ENCODE data around the gene NEUROD2.

NEUROD2 gene

DNA sequence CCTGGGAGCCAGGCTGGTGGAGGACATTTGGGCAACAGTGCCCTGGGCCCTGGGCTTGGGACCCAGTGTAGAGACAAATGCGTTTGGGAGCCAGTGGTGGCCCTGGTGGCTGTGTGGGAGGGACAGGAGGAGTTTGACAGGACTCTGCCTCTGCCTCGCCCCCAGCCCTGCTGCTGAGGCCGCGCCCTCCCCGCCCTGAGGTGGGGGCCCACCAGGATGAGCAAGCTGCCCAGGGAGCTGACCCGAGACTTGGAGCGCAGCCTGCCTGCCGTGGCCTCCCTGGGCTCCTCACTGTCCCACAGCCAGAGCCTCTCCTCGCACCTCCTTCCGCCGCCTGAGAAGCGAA lies 45.6 kb upstream of the NEUROD2 start:
- Histone ChIP-seq H4K20me1 (ENCODE audit: insufficient read depth, low read length) (no peaks in the 10 kb centered on the region), H3K9ac (ENCODE audit: low read length) (no peak overlapping the region), H3K36me3 (replicated peaks; ENCODE audit: insufficient read depth, low read length) (no peaks in the 10 kb centered on the region), H3K4me2 (ENCODE audit: low read depth, low read length) (no peak overlapping the region), H3K79me2 (ENCODE audit: low read length) (peaks cover 10% of the 10 kb centered on the region; the same call in 1 of the 2 replicates), H3K27ac (ENCODE audit: low read length) (no peak overlapping the region), H3F3A (ENCODE audit: insufficient read depth, low read length) (no peaks in the 10 kb centered on the region), H3K9me3 (replicated peaks; ENCODE audit: insufficient read depth, low read length) (no peaks in the 10 kb centered on the region), H3K27me3 (replicated peaks; ENCODE audit: insufficient read depth, low read length) (no peaks in the 10 kb centered on the region), H3K4me1 (ENCODE audit: low read length) (no peaks in the 10 kb centered on the region), H3K4me3 (ENCODE audit: low read length) (no peak overlapping the region), H3K9me2 (replicated peaks; ENCODE audit: insufficient read depth, low read length) (no peaks in the 10 kb centered on the region), H2AFZ (ENCODE audit: low read length) (no peak overlapping the region)
- no peak for DNase-seq
- TF ChIP-seq, protein P1, sequence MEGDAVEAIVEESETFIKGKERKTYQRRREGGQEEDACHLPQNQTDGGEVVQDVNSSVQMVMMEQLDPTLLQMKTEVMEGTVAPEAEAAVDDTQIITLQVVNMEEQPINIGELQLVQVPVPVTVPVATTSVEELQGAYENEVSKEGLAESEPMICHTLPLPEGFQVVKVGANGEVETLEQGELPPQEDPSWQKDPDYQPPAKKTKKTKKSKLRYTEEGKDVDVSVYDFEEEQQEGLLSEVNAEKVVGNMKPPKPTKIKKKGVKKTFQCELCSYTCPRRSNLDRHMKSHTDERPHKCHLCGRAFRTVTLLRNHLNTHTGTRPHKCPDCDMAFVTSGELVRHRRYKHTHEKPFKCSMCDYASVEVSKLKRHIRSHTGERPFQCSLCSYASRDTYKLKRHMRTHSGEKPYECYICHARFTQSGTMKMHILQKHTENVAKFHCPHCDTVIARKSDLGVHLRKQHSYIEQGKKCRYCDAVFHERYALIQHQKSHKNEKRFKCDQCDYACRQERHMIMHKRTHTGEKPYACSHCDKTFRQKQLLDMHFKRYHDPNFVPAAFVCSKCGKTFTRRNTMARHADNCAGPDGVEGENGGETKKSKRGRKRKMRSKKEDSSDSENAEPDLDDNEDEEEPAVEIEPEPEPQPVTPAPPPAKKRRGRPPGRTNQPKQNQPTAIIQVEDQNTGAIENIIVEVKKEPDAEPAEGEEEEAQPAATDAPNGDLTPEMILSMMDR (IDR thresholded peaks at IDR 0.05; ENCODE audit: low read length): no peak
- TF ChIP-seq EZH2 (optimal IDR thresholded peaks at IDR 0.05; ENCODE audit: low read depth, low read length): no peak
- no peak for TF ChIP-seq EZH2phosphoT487 (IDR thresholded peaks at IDR 0.05; ENCODE audit: low read length)

DNA sequence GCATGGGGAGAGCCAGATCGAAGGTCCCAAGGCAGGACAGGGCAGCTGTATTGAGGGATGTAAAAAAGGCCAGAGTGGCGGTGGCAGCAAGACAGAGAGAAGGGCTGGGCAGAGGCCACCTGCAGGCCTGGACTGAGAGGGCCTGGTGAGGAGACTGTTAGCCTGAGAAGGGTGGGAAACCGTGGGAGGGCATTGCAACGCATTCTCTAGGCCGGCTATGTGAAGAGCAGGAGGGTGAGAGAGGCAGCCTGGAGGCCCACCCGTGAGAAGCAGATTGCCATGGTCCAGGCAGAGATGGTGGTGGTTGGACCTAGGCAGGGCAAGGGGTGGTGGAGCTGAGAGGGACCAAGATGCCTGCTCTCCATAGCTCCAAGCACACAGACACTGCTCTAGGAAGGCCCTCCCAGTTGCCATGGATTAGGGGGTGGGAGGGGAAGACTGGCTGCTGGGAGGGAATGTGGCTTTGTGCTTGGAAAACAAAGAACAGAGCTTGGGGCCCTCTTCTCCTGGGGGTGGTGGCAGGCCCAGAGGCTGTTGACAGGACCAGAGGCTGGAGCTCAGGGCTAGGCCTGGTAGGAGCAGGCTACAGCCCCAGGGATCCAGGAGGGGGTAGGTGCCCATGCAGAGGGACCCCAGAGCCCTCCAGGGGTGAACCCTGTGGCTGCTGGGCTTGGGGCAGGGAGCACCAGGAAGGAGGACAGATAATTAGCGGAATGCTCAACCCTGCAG lies 45.0 kb upstream of the NEUROD2 start:
- no peaks in the 10 kb centered on the region for H3F3A ChIP-seq (ENCODE audit: insufficient read depth, low read length)
- H3K9me2 ChIP-seq (replicated peaks; ENCODE audit: insufficient read depth, low read length): no peaks in the 10 kb centered on the region
- no peaks in the 10 kb centered on the region for H4K20me1 ChIP-seq (ENCODE audit: insufficient read depth, low read length)
- no peak overlapping the region for H2AFZ ChIP-seq (ENCODE audit: low read length)
- H3K9ac ChIP-seq (ENCODE audit: low read length): no peak overlapping the region
- H3K36me3 ChIP-seq (replicated peaks; ENCODE audit: insufficient read depth, low read length): no peaks in the 10 kb centered on the region
- no peak overlapping the region for H3K4me2 ChIP-seq (ENCODE audit: low read depth, low read length)
- no peak for TF ChIP-seq EZH2 (optimal IDR thresholded peaks at IDR 0.05; ENCODE audit: low read depth, low read length)
- no peak for TF ChIP-seq EZH2phosphoT487 (IDR thresholded peaks at IDR 0.05; ENCODE audit: low read length)
- TF ChIP-seq, protein P1 (IDR thresholded peaks at IDR 0.05; ENCODE audit: low read length): no peak
- no peak overlapping the region for H3K4me3 ChIP-seq (ENCODE audit: low read length)
- H3K9me3 ChIP-seq (replicated peaks; ENCODE audit: insufficient read depth, low read length): no peaks in the 10 kb centered on the region
- peaks cover 10% of the 10 kb centered on the region; the same call in 1 of the 2 replicates for H3K79me2 ChIP-seq (ENCODE audit: low read length)
- no peak overlapping the region for H3K27ac ChIP-seq (ENCODE audit: low read length)
- no peak for DNase-seq
- H3K4me1 ChIP-seq (ENCODE audit: low read length): no peaks in the 10 kb centered on the region
- no peaks in the 10 kb centered on the region for H3K27me3 ChIP-seq (replicated peaks; ENCODE audit: insufficient read depth, low read length)

DNA sequence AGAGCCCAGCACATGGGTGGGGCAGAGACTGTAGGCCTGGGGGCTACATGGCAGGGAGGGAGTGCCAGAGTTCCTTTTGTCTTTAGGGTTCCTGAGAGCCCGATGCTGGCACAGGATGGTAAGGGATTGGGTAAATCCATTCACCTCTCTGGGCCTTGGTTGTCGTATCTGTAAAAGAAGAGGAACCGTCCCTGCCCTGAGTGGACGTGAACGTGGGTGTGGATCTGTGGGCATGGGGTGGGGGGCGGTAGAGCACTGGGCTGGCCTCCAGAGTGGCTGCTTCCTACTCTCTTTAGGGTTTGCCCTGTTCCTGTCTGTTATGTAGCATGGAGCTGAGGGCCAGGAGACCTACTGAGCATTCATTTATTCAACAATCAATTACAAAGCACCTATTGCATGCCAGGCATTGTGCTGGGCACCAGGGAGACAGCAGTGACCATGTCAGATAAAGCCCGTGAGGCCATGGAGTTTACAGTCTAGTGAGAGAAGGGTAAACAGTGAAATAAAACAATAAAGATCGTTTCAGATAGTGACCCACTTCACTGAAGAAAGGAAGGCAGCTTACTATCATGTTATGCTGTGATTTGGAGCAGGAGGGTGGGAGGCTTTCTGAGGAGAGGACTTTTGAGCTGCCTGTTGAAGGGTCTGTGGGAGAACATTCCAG lies 44.3 kb upstream of the NEUROD2 start:
- H3K27ac ChIP-seq (ENCODE audit: low read length): no peak overlapping the region
- no peaks in the 10 kb centered on the region for H3K4me1 ChIP-seq (ENCODE audit: low read length)
- no peak for DNase-seq

More for the DNA sequence above, 44.3 kb upstream of the NEUROD2 start:
- Histone ChIP-seq H3K4me2 (ENCODE audit: low read depth, low read length) (no peak overlapping the region), H3F3A (ENCODE audit: insufficient read depth, low read length) (no peaks in the 10 kb centered on the region), H3K79me2 (ENCODE audit: low read length) (peaks cover 16% of the 10 kb centered on the region), H2AFZ (ENCODE audit: low read length) (no peak overlapping the region), H3K9ac (ENCODE audit: low read length) (no peak overlapping the region), H3K36me3 (replicated peaks; ENCODE audit: insufficient read depth, low read length) (no peaks in the 10 kb centered on the region), H3K4me3 (ENCODE audit: low read length) (no peak overlapping the region), H3K9me3 (replicated peaks; ENCODE audit: insufficient read depth, low read length) (no peaks in the 10 kb centered on the region), H3K27me3 (replicated peaks; ENCODE audit: insufficient read depth, low read length) (no peaks in the 10 kb centered on the region), H3K9me2 (replicated peaks; ENCODE audit: insufficient read depth, low read length) (no peaks in the 10 kb centered on the region), H4K20me1 (ENCODE audit: insufficient read depth, low read length) (no peaks in the 10 kb centered on the region)
- no peak for TF ChIP-seq EZH2 (optimal IDR thresholded peaks at IDR 0.05; ENCODE audit: low read depth, low read length)
- TF ChIP-seq, protein P1 (IDR thresholded peaks at IDR 0.05; ENCODE audit: low read length): no peak
- TF ChIP-seq EZH2phosphoT487 (IDR thresholded peaks at IDR 0.05; ENCODE audit: low read length): no peak

Measured in MM.1S (cell line).